KMS-11 (cell line): ENCODE data around the gene PBRM1.
"Not testable (repeated sequence)": the region's sequence is repeated elsewhere in the genome, so short reads cannot be mapped to it uniquely, and the experiment has no call there.

Experiments
- H2AFZ ChIP-seq: fragments of 200-600 bp; sonication (generic); 2 replicates; pipeline ENCODE4 v1.6.1; 2016; ENCODE audit warnings: antibody characterized with exemption, mixed run types, low read depth
- H3K27ac ChIP-seq: fragments of 200-600 bp; sonication (generic); 2 replicates; pipeline ENCODE4 v1.6.1; 2016; ENCODE audit warnings: mild to moderate bottlenecking, mixed run types
- H3K27me3 ChIP-seq: fragments of 200-600 bp; sonication (generic); 2 replicates; pipeline ENCODE4 v1.6.1; 2017; ENCODE audit warnings: mild to moderate bottlenecking, low read depth, mixed run types, moderate library complexity; ENCODE audit not compliant: insufficient read depth
- H3K36me3 ChIP-seq: fragments of 200-600 bp; sonication (generic); 2 replicates; pipeline ENCODE4 v1.6.1; 2017; ENCODE audit warnings: mild to moderate bottlenecking, mixed run types; ENCODE audit not compliant: insufficient read depth
- H3K4me1 ChIP-seq: fragments of 200-600 bp; sonication (generic); 2 replicates; pipeline ENCODE4 v1.6.1; 2016; ENCODE audit warnings: mild to moderate bottlenecking, low read depth, mixed run types; ENCODE audit not compliant: poor library complexity, severe bottlenecking
- H3K4me2 ChIP-seq: fragments of 200-600 bp; sonication (generic); 2 replicates; pipeline ENCODE4 v1.7.0; 2016; ENCODE audit warnings: mild to moderate bottlenecking, mixed run types
- H3K4me3 ChIP-seq: fragments of 200-600 bp; sonication (generic); IDR thresholded peaks from 2 replicates; pipeline ENCODE4 v1.6.1; 2017; ENCODE audit warnings: low read depth, low read length, mixed read lengths; ENCODE audit not compliant: insufficient read depth
- H3K79me2 ChIP-seq: fragments of 200-600 bp; sonication (generic); 2 replicates; pipeline ENCODE4 v1.6.1; 2016; ENCODE audit warnings: low read depth, mixed run types; ENCODE audit not compliant: insufficient read depth
- H3K9ac ChIP-seq: fragments of 200-600 bp; sonication (generic); 2 replicates; pipeline ENCODE4 v1.6.1; 2016; ENCODE audit warnings: mild to moderate bottlenecking, mixed run types
- H4K20me1 ChIP-seq: fragments of 200-600 bp; sonication (generic); 2 replicates; pipeline ENCODE4 v1.6.1; 2016; ENCODE audit warnings: mild to moderate bottlenecking, mixed run types; ENCODE audit not compliant: insufficient read depth
- CTCF ChIP-seq: fragments of 200-600 bp; sonication (generic); conservative IDR thresholded peaks from 2 replicates; pipeline ENCODE4 v1.6.1; 2017; ENCODE audit warnings: low read depth, mild to moderate bottlenecking, antibody characterized with exemption, low read length, moderate library complexity, mixed read lengths

PBRM1 gene

GRCh38 chr3:52527732-52528585, 157.8 kb downstream of the PBRM1 start:
- H4K20me1 ChIP-seq, result no peaks in the 10 kb centered on the region
- no peaks in the 10 kb centered on the region for H3K36me3 ChIP-seq
- no peaks in the 10 kb centered on the region for H3K27me3 ChIP-seq
- H3K79me2 ChIP-seq, result peaks cover 6% of the 10 kb centered on the region; the same call in 1 of the 2 replicates
- H3K4me1 ChIP-seq, result no peaks in the 10 kb centered on the region
- no peak overlapping the region for H3K27ac ChIP-seq
- H3K9ac ChIP-seq, result no peak overlapping the region
- no peak overlapping the region for H3K4me2 ChIP-seq
- H2AFZ ChIP-seq, result no peak overlapping the region
- H3K4me3 ChIP-seq, result no peak overlapping the region
- TF ChIP-seq CTCF, result no peak

- no peak overlapping the region for H3K4me2 ChIP-seq
- no peak overlapping the region for H3K9ac ChIP-seq
- no peaks in the 10 kb centered on the region for H4K20me1 ChIP-seq
- TF ChIP-seq CTCF, result no peak
- no peak overlapping the region for H3K27ac ChIP-seq
- no peak overlapping the region for H3K4me3 ChIP-seq
- H3K27me3 ChIP-seq, result no peaks in the 10 kb centered on the region
- H3K36me3 ChIP-seq, result no peaks in the 10 kb centered on the region
- no peak overlapping the region for H2AFZ ChIP-seq
- 0 out of 2 replicates have a peak, but pooled peaks cover under 1% of the 10 kb centered on the region for H3K79me2 ChIP-seq
- H3K4me1 ChIP-seq, result no peaks in the 10 kb centered on the region
These were observed 158.5 kb downstream of the PBRM1 start for GRCh38 chr3:52527039-52527731.

- not testable (repeated sequence) for H3K27ac ChIP-seq, H3K4me3 ChIP-seq, H2AFZ ChIP-seq, H3K36me3 ChIP-seq, H3K4me1 ChIP-seq, H3K9ac ChIP-seq, H3K27me3 ChIP-seq, H3K79me2 ChIP-seq, H4K20me1 ChIP-seq, H3K4me2 ChIP-seq
These were observed 159.1 kb downstream of the PBRM1 start for GRCh38 chr3:52526671-52527038.

- no peak for TF ChIP-seq CTCF
- no peak overlapping the region for H3K4me3 ChIP-seq
- H3K79me2 ChIP-seq, result no peaks in the 10 kb centered on the region
- H2AFZ ChIP-seq, result no peak overlapping the region
- no peaks in the 10 kb centered on the region for H3K27me3 ChIP-seq
- no peak overlapping the region for H3K4me2 ChIP-seq
- no peaks in the 10 kb centered on the region for H4K20me1 ChIP-seq
- no peaks in the 10 kb centered on the region for H3K4me1 ChIP-seq
- no peaks in the 10 kb centered on the region for H3K36me3 ChIP-seq
- no peak overlapping the region for H3K9ac ChIP-seq
- H3K27ac ChIP-seq, result no peak overlapping the region
These were observed 159.8 kb downstream of the PBRM1 start for GRCh38 chr3:52525680-52526561.
